ENCODE measurements around the gene ZNF516. TPM values are rescaled to one million over a fixed set of nuclear protein-coding genes. Genes with fewer than 3 reads are reported as not detected.

ZNF516 gene
- total RNA-seq, 1 experiment from 2014 or later: 22.6 TPM

DNA sequence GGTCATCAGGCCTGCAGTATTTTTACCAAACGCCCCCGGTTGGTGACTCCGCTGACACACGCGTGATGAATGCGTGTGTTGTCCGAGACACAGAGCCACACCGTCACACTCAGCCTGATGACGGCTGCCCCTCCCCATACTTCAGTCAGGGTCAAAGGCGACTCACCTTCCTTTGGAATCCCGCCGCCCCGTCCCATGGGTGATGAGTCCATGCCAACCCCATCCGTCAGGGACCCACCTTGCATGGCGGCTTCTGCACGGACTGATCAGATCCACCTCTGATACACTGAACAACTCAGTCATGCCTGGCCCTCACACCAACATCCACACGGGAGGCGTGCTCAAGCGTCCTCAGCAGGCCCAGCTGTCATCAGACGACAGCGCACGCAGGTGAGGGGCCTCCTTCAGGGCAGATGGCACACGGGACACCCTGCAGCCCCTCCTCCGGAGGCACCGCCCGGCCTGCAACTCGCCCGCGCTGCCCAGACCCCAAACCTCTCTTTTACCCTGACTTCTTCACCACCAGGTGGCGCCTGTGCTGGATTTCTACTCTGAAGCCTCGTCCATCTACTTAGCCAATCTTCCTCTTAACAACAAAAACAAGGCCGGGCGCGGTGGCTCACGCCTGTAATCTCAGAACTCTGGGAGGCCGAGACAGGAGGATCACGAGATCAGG, 89.2 kb downstream of the ZNF516 start:
- no peak overlapping the region for H4K91ac ChIP-seq (ENCODE audit: insufficient read length, low read depth, low read length)
- H4K5ac ChIP-seq (ENCODE audit: insufficient read length, low read depth, low read length): no peak overlapping the region
- no peak overlapping the region for H3K9ac ChIP-seq (ENCODE audit: extremely low read depth, insufficient read length, low read length)
- H3K27me3 Mint-ChIP-seq (ENCODE audit: low read depth): no peaks in the 10 kb centered on the region
- WGBS (ENCODE audit: extremely low coverage, insufficient read length, low lambda C conversion rate): no CpG with 5 or more reads among the region's 37 CpGs
- no peaks in the 10 kb centered on the region for H3K79me2 ChIP-seq (ENCODE audit: insufficient read depth, low read length)
- H3K27ac ChIP-seq (ENCODE audit: insufficient read length, low read depth, low read length): no peak overlapping the region
- no peak overlapping the region for H3K4ac ChIP-seq (ENCODE audit: low read depth, low read length)
- no peak overlapping the region for H2BK120ac ChIP-seq (ENCODE audit: low read depth, low read length, poor library complexity, severe bottlenecking)
- TF ChIP-seq, protein P1, sequence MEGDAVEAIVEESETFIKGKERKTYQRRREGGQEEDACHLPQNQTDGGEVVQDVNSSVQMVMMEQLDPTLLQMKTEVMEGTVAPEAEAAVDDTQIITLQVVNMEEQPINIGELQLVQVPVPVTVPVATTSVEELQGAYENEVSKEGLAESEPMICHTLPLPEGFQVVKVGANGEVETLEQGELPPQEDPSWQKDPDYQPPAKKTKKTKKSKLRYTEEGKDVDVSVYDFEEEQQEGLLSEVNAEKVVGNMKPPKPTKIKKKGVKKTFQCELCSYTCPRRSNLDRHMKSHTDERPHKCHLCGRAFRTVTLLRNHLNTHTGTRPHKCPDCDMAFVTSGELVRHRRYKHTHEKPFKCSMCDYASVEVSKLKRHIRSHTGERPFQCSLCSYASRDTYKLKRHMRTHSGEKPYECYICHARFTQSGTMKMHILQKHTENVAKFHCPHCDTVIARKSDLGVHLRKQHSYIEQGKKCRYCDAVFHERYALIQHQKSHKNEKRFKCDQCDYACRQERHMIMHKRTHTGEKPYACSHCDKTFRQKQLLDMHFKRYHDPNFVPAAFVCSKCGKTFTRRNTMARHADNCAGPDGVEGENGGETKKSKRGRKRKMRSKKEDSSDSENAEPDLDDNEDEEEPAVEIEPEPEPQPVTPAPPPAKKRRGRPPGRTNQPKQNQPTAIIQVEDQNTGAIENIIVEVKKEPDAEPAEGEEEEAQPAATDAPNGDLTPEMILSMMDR (conservative IDR thresholded peaks at IDR 0.05): peak; percentile 77
- peaks cover 0 to 6% of the 10 kb centered on the region in 2 experiments; a peak in 1 of 5 replicates for H3K9me3 Mint-ChIP-seq
- no peak overlapping the region for H3K14ac ChIP-seq (ENCODE audit: insufficient read depth, low read length)
- H3K23me2 ChIP-seq (ENCODE audit: insufficient read length, low read depth, low read length, poor library complexity, severe bottlenecking): no peaks in the 10 kb centered on the region
- peaks cover 2 to 3% of the 10 kb centered on the region in 2 experiments; a peak in 2 of 4 replicates for H3K4me1 Mint-ChIP-seq
- no peak overlapping the region for H2AFZ ChIP-seq (ENCODE audit: low read length)
- H2AK5ac ChIP-seq (ENCODE audit: insufficient read length, low read length): no peak overlapping the region
- no peak overlapping the region for H4K8ac ChIP-seq (replicated peaks; ENCODE audit: insufficient read length, low read depth, low read length)
- no peak overlapping the region for H3K23ac ChIP-seq (ENCODE audit: insufficient read length, low read depth, low read length)
- H3T11ph ChIP-seq (ENCODE audit: low read length): no peak overlapping the region
- H2BK5ac ChIP-seq (ENCODE audit: insufficient read length, low read length): no peak overlapping the region
- no peaks in the 10 kb centered on the region for H3K79me1 ChIP-seq (ENCODE audit: insufficient read depth, low read depth, low read length, poor library complexity, severe bottlenecking)
- H3K18ac ChIP-seq (ENCODE audit: insufficient read length, low read depth, low read length): no peak overlapping the region
- H3K4me1 ChIP-seq (ENCODE audit: insufficient read depth, low read length): no peaks in the 10 kb centered on the region
- H3K56ac ChIP-seq (ENCODE audit: insufficient read length, low read depth, low read length): no peak overlapping the region
- no peaks in the 10 kb centered on the region for H4K20me1 ChIP-seq (ENCODE audit: control insufficient read depth, insufficient read depth, insufficient read length)
- H3K36me3 Mint-ChIP-seq (ENCODE audit: insufficient read depth in 1 of 3, low read depth in 3 of 3): peaks cover 6 to 9% (median 6%) of the 10 kb centered on the region in 3 experiments; a peak in 6 of 7 replicates
- H3K27me3 ChIP-seq (ENCODE audit: insufficient read depth, low read length): no peaks in the 10 kb centered on the region
- no peak overlapping the region for H3K4me2 ChIP-seq (ENCODE audit: insufficient read depth, insufficient read length, low read length)
- H2BK12ac ChIP-seq (ENCODE audit: insufficient read length, low read depth, low read length): no peak overlapping the region
- no peak overlapping the region for H3K4me3 Mint-ChIP-seq
- H3K27ac Mint-ChIP-seq: no peak overlapping the region; a peak in 1 of 7 replicates
- DNase-seq: peak; percentile 84
- no peak overlapping the region for H2BK20ac ChIP-seq (ENCODE audit: low read depth, low read length, poor library complexity, severe bottlenecking)
- no peaks in the 10 kb centered on the region for H3K9me3 ChIP-seq (ENCODE audit: control insufficient read depth, low read depth, low read length)
- H2BK15ac ChIP-seq (ENCODE audit: low read depth, low read length): no peak overlapping the region

Measured in H9 (cell line).